Smooth muscle cell (in vitro differentiated cells): ENCODE results near the gene EMC1. TPM values are rescaled to one million over a fixed set of nuclear protein-coding genes. Genes with fewer than 3 reads are reported as not detected.

ENCODE experiments used
- DNase-seq: peaks from one replicate; lab custom pipeline; 2025; ENCODE audit not compliant: unreplicated experiment; lab: John Stamatoyannopoulos, UW
- H2AFZ ChIP-seq: fragments of 200-600 bp; sonication (generic); 2 replicates; pipeline ENCODE4 v1.6.0; 2016; ENCODE audit warnings: antibody characterized with exemption, low read depth, mild to moderate bottlenecking
- H3F3A ChIP-seq: fragments of 200-600 bp; sonication (generic); 2 replicates; pipeline ENCODE4 v1.6.0; 2017; ENCODE audit warnings: antibody characterized with exemption, low read depth
- H3K27ac ChIP-seq: fragments of 200-600 bp; sonication (generic); 2 replicates; pipeline ENCODE4 v1.5.1; 2016; ENCODE audit warnings: low read depth, mild to moderate bottlenecking
- H3K27me3 ChIP-seq: fragments of 200-600 bp; sonication (generic); 2 replicates; pipeline ENCODE4 v1.6.1; 2016; ENCODE audit warnings: low read depth, mild to moderate bottlenecking
- H3K36me3 ChIP-seq: fragments of 200-600 bp; sonication (generic); 2 replicates; pipeline ENCODE4 v1.5.1; 2016; ENCODE audit warnings: low read depth
- H3K4me1 ChIP-seq: fragments of 200-600 bp; sonication (generic); 2 replicates; pipeline ENCODE4 v1.5.1; 2016; ENCODE audit warnings: low read depth
- H3K4me2 ChIP-seq: fragments of 200-600 bp; sonication (generic); 2 replicates; pipeline ENCODE4 v1.6.0; 2016; ENCODE audit warnings: mild to moderate bottlenecking
- H3K4me3 ChIP-seq: fragments of 200-600 bp; sonication (generic); 2 replicates; pipeline ENCODE4 v1.5.1; 2016; ENCODE audit warnings: mild to moderate bottlenecking
- H3K79me2 ChIP-seq: fragments of 200-600 bp; sonication (generic); 2 replicates; pipeline ENCODE4 v1.6.0; 2016; ENCODE audit warnings: low read depth, mild to moderate bottlenecking
- H3K9ac ChIP-seq: fragments of 200-600 bp; sonication (generic); 2 replicates; pipeline ENCODE4 v1.6.0; 2016; ENCODE audit warnings: low read depth
- H3K9me3 ChIP-seq: fragments of 200-600 bp; sonication (generic); replicated peaks from 2 replicates; pipeline ENCODE4 v1.5.1; 2016; ENCODE audit warnings: low read depth
- H4K20me1 ChIP-seq: fragments of 200-600 bp; sonication (generic); 2 replicates; pipeline ENCODE4 v1.6.0; 2016; ENCODE audit warnings: low read depth
- WGBS: methylation state at CpG from one replicate; pipeline ENCODE4 v1.1.7; 2016; ENCODE audit warnings: low lambda C conversion rate; 5-methylcytosine and 5-hydroxymethylcytosine counted together
- polyA plus RNA-seq: library from polyadenylated mRNA; unstranded; fragments of >200 nt; fragmentation: Nextera tagmentation; extraction: Ambion mirVana; gene quantifications from 2 replicates; pipeline ENCODE4 v1.2.1, GENCODE V29; 2016
- total RNA-seq: library from RNA; depleted of rRNA; stranded (reverse); fragments of >200 nt; gene quantifications from 2 replicates; pipeline ENCODE4 v1.2.3, GENCODE V29; 2014
- TF ChIP-seq, protein P1 (sequence below): fragments of 200-600 bp; sonication (generic); IDR thresholded peaks from 2 replicates; pipeline ENCODE4 v1.5.1; 2017; ENCODE audit warnings: borderline replicate concordance, mild to moderate bottlenecking, antibody characterized with exemption; ENCODE audit not compliant: insufficient read depth, poor library complexity, severe bottlenecking

EMC1 gene
- total and polyA plus RNA-seq, 2 experiments from 2014 or later = 48.8 to 54.4 TPM

DNA sequence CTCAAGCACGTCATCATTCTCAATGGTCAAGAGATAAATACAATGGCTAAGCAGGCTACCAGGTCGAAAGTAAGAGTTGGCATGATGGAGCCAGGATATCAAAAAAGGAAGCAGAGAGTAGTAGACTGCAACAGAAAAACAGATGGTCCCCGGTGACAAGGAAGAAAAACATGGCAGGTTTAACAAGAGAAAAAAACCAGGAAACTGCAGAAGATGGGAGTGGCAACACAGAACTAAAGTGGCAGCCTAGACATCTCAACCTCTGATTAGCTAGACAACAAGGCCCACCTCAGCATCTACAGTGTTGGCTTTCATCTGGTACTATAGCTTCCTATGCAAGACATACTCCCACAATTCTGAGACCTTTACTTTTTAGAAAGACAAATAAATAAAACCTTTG, 44.4 kb downstream of the EMC1 start:
- H3K9me3 ChIP-seq = no peaks in the 10 kb centered on the region
- H3K27ac ChIP-seq = no peak overlapping the region
- peaks cover 78% of the 10 kb centered on the region for H4K20me1 ChIP-seq
- H3K4me2 ChIP-seq = no peak overlapping the region
- no peak overlapping the region for H3K9ac ChIP-seq
- no peaks in the 10 kb centered on the region for H3F3A ChIP-seq
- H3K27me3 ChIP-seq = no peaks in the 10 kb centered on the region
- TF ChIP-seq, protein P1, sequence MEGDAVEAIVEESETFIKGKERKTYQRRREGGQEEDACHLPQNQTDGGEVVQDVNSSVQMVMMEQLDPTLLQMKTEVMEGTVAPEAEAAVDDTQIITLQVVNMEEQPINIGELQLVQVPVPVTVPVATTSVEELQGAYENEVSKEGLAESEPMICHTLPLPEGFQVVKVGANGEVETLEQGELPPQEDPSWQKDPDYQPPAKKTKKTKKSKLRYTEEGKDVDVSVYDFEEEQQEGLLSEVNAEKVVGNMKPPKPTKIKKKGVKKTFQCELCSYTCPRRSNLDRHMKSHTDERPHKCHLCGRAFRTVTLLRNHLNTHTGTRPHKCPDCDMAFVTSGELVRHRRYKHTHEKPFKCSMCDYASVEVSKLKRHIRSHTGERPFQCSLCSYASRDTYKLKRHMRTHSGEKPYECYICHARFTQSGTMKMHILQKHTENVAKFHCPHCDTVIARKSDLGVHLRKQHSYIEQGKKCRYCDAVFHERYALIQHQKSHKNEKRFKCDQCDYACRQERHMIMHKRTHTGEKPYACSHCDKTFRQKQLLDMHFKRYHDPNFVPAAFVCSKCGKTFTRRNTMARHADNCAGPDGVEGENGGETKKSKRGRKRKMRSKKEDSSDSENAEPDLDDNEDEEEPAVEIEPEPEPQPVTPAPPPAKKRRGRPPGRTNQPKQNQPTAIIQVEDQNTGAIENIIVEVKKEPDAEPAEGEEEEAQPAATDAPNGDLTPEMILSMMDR = no peak
- no peak for DNase-seq
- H3K4me3 ChIP-seq = no peak overlapping the region
- H2AFZ ChIP-seq = no peak overlapping the region
- peaks cover 95% of the 10 kb centered on the region for H3K79me2 ChIP-seq
- 94% methylated on average over 3 of the region's 3 CpGs for WGBS
- peaks cover 25% of the 10 kb centered on the region for H3K4me1 ChIP-seq
- H3K36me3 ChIP-seq = no peaks in the 10 kb centered on the region

DNA sequence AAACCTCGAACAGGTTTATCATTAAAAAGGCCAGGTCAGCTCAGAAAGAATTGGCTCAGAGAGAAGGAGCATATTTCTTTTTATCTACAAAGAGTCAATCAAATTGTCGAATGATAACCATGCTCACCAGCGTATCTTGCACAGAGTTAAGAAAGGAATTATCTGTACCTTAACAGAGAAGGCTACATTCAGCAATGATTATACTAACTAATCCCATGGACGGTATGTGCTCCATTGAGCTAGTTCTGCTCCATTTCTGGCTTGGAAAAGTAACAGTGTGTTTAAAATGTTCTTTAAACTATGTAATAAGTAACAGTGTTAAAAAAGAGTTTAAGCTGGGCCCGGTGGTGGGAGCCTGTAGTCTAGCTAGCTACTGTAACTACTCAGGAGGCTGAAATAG, 45.5 kb downstream of the EMC1 start:
- no peak overlapping the region for H3K4me2 ChIP-seq

DNA sequence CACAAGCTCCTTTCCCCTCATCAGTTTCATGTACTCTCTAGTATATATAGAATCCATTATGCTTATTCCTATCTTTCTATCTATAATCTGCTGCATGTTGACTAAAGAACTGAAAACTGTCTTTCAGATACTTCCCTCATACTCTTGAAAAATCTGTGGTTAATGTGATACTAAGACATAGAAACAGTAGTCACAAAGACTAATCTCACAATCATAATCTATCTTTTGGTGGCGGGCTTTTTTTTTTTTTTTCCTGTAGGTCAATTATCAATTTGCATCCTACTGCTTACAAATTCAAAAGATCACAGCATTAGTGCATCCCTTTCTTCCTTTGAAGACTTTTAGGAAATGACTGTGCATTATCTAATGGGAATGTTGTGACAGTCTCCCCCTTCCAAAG, 45.9 kb downstream of the EMC1 start:
- Histone ChIP-seq H3K4me1 (peaks cover 14% of the 10 kb centered on the region), H3K9me3 (no peaks in the 10 kb centered on the region), H3K27ac (no peak overlapping the region), H2AFZ (no peak overlapping the region), H3K36me3 (no peaks in the 10 kb centered on the region), H3F3A (no peaks in the 10 kb centered on the region), H3K9ac (no peak overlapping the region), H3K4me3 (no peak overlapping the region), H3K27me3 (no peaks in the 10 kb centered on the region), H3K4me2 (no peak overlapping the region), H3K79me2 (peaks cover 97% of the 10 kb centered on the region), H4K20me1 (peaks cover 93% of the 10 kb centered on the region)
- TF ChIP-seq, protein P1 = no peak
- 94% methylated on average over 1 of the region's 1 CpG for WGBS
- DNase-seq = no peak

More for the DNA sequence above, 45.5 kb downstream of the EMC1 start:
- no peak for DNase-seq
- no peaks in the 10 kb centered on the region for H3F3A ChIP-seq
- H3K9me3 ChIP-seq = no peaks in the 10 kb centered on the region
- H3K36me3 ChIP-seq = no peaks in the 10 kb centered on the region
- TF ChIP-seq, protein P1 = no peak
- peaks cover 14% of the 10 kb centered on the region for H3K4me1 ChIP-seq
- peaks cover 95% of the 10 kb centered on the region for H3K79me2 ChIP-seq
- no peaks in the 10 kb centered on the region for H3K27me3 ChIP-seq
- H2AFZ ChIP-seq = no peak overlapping the region
- H3K4me3 ChIP-seq = no peak overlapping the region
- peaks cover 89% of the 10 kb centered on the region for H4K20me1 ChIP-seq
- WGBS = 84% methylated on average over 5 of the region's 5 CpGs
- no peak overlapping the region for H3K27ac ChIP-seq
- H3K9ac ChIP-seq = no peak overlapping the region
